Effector CD8-positive, alpha-beta T cell (primary cell): ENCODE data around the gene SPX.

Experiments used
- DNase-seq: peaks from one replicate; lab custom pipeline; 2025; lab: John Stamatoyannopoulos, UW
- total RNA-seq, 4 experiments: gene quantifications; one replicate each; lab custom pipeline; 2026; lab: John Stamatoyannopoulos, UW

Gene SPX
- total RNA-seq: 0 to 0.18 (median 0) reads per million in 4 experiments

GRCh38 chr12:21526053-21526452 lies at the start of gene SPX:
TSS of gene SPX (plus strand) at chr12:21526296. CDS start at chr12:21526473, 177 bp downstream.
- DNase-seq: no peak

GRCh38 chr12:21476949-21477348 lies 49.1 kb upstream of the SPX start:
- DNase-seq: no peak

- DNase-seq: no peak
Measured at GRCh38 chr12:21478756-21479455, 47.2 kb upstream of the SPX start.

- DNase-seq: no peak
Measured at GRCh38 chr12:21483531-21483930, 42.6 kb upstream of the SPX start.

GRCh38 chr12:21485998-21486397 lies 40.1 kb upstream of the SPX start:
- DNase-seq: no peak

GRCh38 chr12:21499765-21500164 lies 26.3 kb upstream of the SPX start:
- DNase-seq: no peak

- no peak for DNase-seq
Measured at GRCh38 chr12:21500786-21501257, 25.3 kb upstream of the SPX start.

GRCh38 chr12:21501258-21502163 lies 24.6 kb upstream of the SPX start, which contains the start of the genes GOLT1B and RECQL:
TSS of gene GOLT1B (plus strand) at chr12:21501789. CDS start at chr12:21501924, 135 bp downstream.
TSS of gene RECQL (minus strand) at chr12:21501635. CDS start at chr12:21499570, 2,065 bp downstream.
- DNase-seq: peak; percentile 89

GRCh38 chr12:21502164-21502496 lies 24.0 kb upstream of the SPX start:
- peak; percentile 36 for DNase-seq

GRCh38 chr12:21502872-21503271 lies 23.2 kb upstream of the SPX start:
- no peak for DNase-seq

- no peak for DNase-seq
Measured at GRCh38 chr12:21505888-21506287, 20.2 kb upstream of the SPX start.

GRCh38 chr12:21507849-21508248 lies 18.2 kb upstream of the SPX start:
- DNase-seq: no peak

- DNase-seq: no peak
Measured at GRCh38 chr12:21509768-21510167, 16.3 kb upstream of the SPX start.

- no peak for DNase-seq
Measured at GRCh38 chr12:21516281-21516680, 9.8 kb upstream of the SPX start.

GRCh38 chr12:21518451-21518850 lies 7.6 kb upstream of the SPX start:
- DNase-seq: no peak

- DNase-seq: no peak
Measured at GRCh38 chr12:21521541-21521940, 4.6 kb upstream of the SPX start.

- no peak for DNase-seq
Measured at GRCh38 chr12:21523148-21523547, 2.9 kb upstream of the SPX start.

- no peak for DNase-seq
Measured at GRCh38 chr12:21526721-21527345, 737 bp downstream of the SPX start.

- peak; percentile 15 for DNase-seq
Measured at GRCh38 chr12:21527451-21528180, 1.5 kb downstream of the SPX start.

- DNase-seq: no peak
Measured at GRCh38 chr12:21528953-21529352, 2.9 kb downstream of the SPX start.

- DNase-seq: no peak
Measured at GRCh38 chr12:21529456-21529855, 3.4 kb downstream of the SPX start.
